Erythroblast (primary cell): ENCODE results near the gene PROCR.

Experiments used
- GATA1 ChIP-seq: IDR thresholded peaks from 2 replicates; pipeline ENCODE4 v1.6.1; 2011; ENCODE audit warnings: low read depth, mild to moderate bottlenecking, control low read depth, low read length, moderate library complexity
- POLR2A ChIP-seq: IDR thresholded peaks from 2 replicates; pipeline ENCODE4 v1.6.1; 2011; ENCODE audit warnings: mild to moderate bottlenecking, low read length

DNA sequence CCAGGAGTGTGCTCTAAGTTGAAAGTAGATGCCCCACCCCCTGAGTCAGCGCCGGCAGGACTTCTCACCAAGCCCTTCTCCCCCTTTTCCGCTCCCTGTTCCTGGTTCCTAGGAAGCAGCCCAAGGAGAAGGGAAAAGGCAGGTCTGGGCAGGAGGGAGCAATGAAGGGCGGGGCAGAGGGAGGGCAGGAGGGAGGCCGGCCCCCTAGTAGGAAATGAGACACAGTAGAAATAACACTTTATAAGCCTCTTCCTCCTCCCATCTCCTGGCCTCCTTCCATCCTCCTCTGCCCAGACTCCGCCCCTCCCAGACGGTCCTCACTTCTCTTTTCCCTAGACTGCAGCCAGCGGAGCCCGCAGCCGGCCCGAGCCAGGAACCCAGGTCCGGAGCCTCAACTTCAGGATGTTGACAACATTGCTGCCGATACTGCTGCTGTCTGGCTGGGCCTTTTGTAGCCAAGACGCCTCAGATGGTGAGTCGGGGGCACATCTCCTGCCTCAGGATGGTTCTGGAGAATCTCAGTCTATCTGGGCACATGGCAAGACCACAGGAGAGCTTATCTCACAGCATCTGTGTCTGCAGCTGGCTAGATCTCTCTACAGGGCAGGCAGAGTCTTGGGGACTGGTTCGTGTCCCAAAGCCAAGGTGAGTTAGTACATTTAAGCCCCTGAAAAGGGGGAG lies at the start of gene PROCR:
- TF ChIP-seq POLR2A (no peak), GATA1 (no peak)
